GM12878 (cell line): ENCODE measurements around the gene ADCY2. TPM values are rescaled to one million over a fixed set of nuclear protein-coding genes. Genes with fewer than 3 reads are reported as not detected.

Source experiments
- ATAC-seq: fragments of 200-7000 bp; cut with Tn5 transposase; 3 replicates; pipeline ENCODE4 v1.9.1; 2020; ENCODE audit warnings: mild to moderate bottlenecking, moderate library complexity
- BruUV-seq: library from RNA; stranded (reverse); fragments of 400-500 nt; replicated peaks from 2 replicates; lab custom pipeline; 2021; lab: Mats Ljungman, UMichigan
- CTCF ChIA-PET: fragments of 300-600 bp; sonication (Branson Sonifier 250); formaldehyde crosslinking; extraction: SDS; loops from one replicate; lab custom pipeline; 2021; ENCODE audit warnings: inconsistent platforms; lab: Yijun Ruan, JAX
- POLR2A ChIA-PET: fragments of 350-600 bp; formaldehyde crosslinking; extraction: SDS; loops from one replicate; lab custom pipeline; 2021; ENCODE audit warnings: inconsistent platforms; lab: Charles Lee
- RAD21 ChIA-PET: fragments of 300-600 bp; sonication (Branson Sonifier 250); formaldehyde crosslinking; loops from one replicate; lab custom pipeline; 2023; ENCODE audit warnings: antibody characterized with exemption; ENCODE audit not compliant: unreplicated experiment; lab: Charles Lee
- SMC1A ChIA-PET: fragments of 300-600 bp; sonication (Branson Sonifier 250); formaldehyde crosslinking; loops from one replicate; lab custom pipeline; 2023; ENCODE audit not compliant: unreplicated experiment, uncharacterized antibody; lab: Charles Lee
- DNase-seq: peaks from one replicate; pipeline ENCODE4 v3.0.0-alpha.2; 2011; ENCODE audit warnings: low read depth, low spot score
- FAIRE-seq: peaks from 3 replicates; lab custom pipeline; 2011; peaks lifted over from hg19 to GRCh38; lab: Jason Lieb, UNC
- H2AFZ ChIP-seq: 2 replicates; pipeline ENCODE4 v1.6.0; 2011; ENCODE audit warnings: low read depth, low read length, control low read depth; ENCODE audit not compliant: control insufficient read depth
- H3K27ac ChIP-seq: 2 replicates; pipeline ENCODE4 v1.5.1; 2011; ENCODE audit warnings: control low read depth; ENCODE audit not compliant: control insufficient read depth, insufficient read depth
- H3K27me3 ChIP-seq, 2 experiments: replicated peaks in 1 of 2; 2 replicates each; pipeline versions ENCODE4 v1.6.0 to v1.6.1; 2011; ENCODE audit warnings: low read length in 1 of 2; ENCODE audit not compliant: control insufficient read depth in 2 of 2, insufficient read depth in 2 of 2
- H3K36me3 ChIP-seq, 2 experiments: 2 replicates each; pipeline ENCODE4 v1.5.1; 2011; ENCODE audit warnings: low read length in 1 of 2; ENCODE audit not compliant: control insufficient read depth in 2 of 2, insufficient read depth in 2 of 2
- H3K4me1 ChIP-seq: 2 replicates; pipeline ENCODE4 v1.6.1; 2011; ENCODE audit warnings: mild to moderate bottlenecking, low read length, moderate library complexity, mixed read lengths; ENCODE audit not compliant: control insufficient read depth, insufficient read depth
- H3K4me2 ChIP-seq: 2 replicates; pipeline ENCODE4 v1.6.0; 2011; ENCODE audit warnings: control low read depth; ENCODE audit not compliant: control insufficient read depth, insufficient read depth
- H3K4me3 ChIP-seq: fragments of 200-600 bp; sonication (generic); 2 replicates; pipeline ENCODE4 v1.5.1; 2016
- H3K79me2 ChIP-seq: 2 replicates; pipeline ENCODE4 v1.6.0; 2011; ENCODE audit warnings: low read length; ENCODE audit not compliant: control insufficient read depth, insufficient read depth
- H3K9ac ChIP-seq: 2 replicates; pipeline ENCODE4 v1.8.0; 2011; ENCODE audit warnings: low read length, control low read depth, mixed read lengths; ENCODE audit not compliant: control insufficient read depth, insufficient read depth
- H3K9me3 ChIP-seq: replicated peaks from 3 replicates; pipeline ENCODE4 v1.5.1; 2011; ENCODE audit warnings: mild to moderate bottlenecking, low read length; ENCODE audit not compliant: control insufficient read depth, insufficient read depth
- H4K20me1 ChIP-seq: 2 replicates; pipeline ENCODE4 v1.6.0; 2011; ENCODE audit not compliant: control insufficient read depth, insufficient read depth
- CTCF ChIP-seq, 3 experiments: IDR thresholded peaks in 2 of 3; conservative IDR thresholded peaks in 1 of 3; 2 replicates each; pipeline ENCODE4 v1.5.1; 2011; ENCODE audit warnings: low read depth in 3 of 3, low read length in 3 of 3, mild to moderate bottlenecking in 3 of 3, control low read depth in 2 of 3, moderate library complexity in 2 of 3, inconsistent platforms in 1 of 3, mixed read lengths in 1 of 3; ENCODE audit not compliant: control insufficient read depth in 2 of 3, insufficient read depth in 1 of 3; ENCODE audit errors: extremely low read depth in 1 of 3
- EGR1 ChIP-seq, 2 experiments: IDR thresholded peaks; 1 replicate in 1 of 2; 2 replicates in 1 of 2; pipeline ENCODE4 v1.6.1; 2011 to 2012; ENCODE audit warnings: low read depth in 2 of 2, low read length in 2 of 2, borderline replicate concordance in 1 of 2, mild to moderate bottlenecking in 1 of 2, moderate library complexity in 1 of 2
- MEF2A ChIP-seq: IDR thresholded peaks from 2 replicates; pipeline ENCODE4 v1.6.1; 2011; ENCODE audit warnings: low read depth, mild to moderate bottlenecking, low read length, moderate library complexity; ENCODE audit not compliant: insufficient read depth
- MLLT1 ChIP-seq: fragments of 450-650 bp; IDR thresholded peaks from 2 replicates; pipeline ENCODE4 v1.6.1; 2016; ENCODE audit warnings: mild to moderate bottlenecking
- RAD21 ChIP-seq: IDR thresholded peaks from 2 replicates; pipeline ENCODE4 v1.6.1; 2011; ENCODE audit warnings: mild to moderate bottlenecking, low read depth, low read length, moderate library complexity; ENCODE audit not compliant: insufficient read depth
- SMC3 ChIP-seq: IDR thresholded peaks from 2 replicates; pipeline ENCODE4 v1.6.1; 2011; ENCODE audit warnings: low read length, improper control_type of control experiment, borderline replicate concordance
- ZNF274 ChIP-seq: IDR thresholded peaks from one replicate; pipeline ENCODE4 v1.8.0; 2011; ENCODE audit not compliant: insufficient read length, insufficient read depth
- ZNF687 ChIP-seq: fragments of 450-650 bp; IDR thresholded peaks from 2 replicates; pipeline ENCODE4 v1.6.1; 2017; ENCODE audit warnings: mild to moderate bottlenecking, moderate library complexity
- WGBS: methylation state at CpG from one replicate; pipeline ENCODE4 v1.1.6; 2016; ENCODE audit warnings: low lambda C conversion rate; ENCODE audit not compliant: insufficient replicate concordance, insufficient coverage; ENCODE audit errors: missing lambda C conversion rate; 5-methylcytosine and 5-hydroxymethylcytosine counted together
- in situ Hi-C: fragments of 300-500 bp; cut with MboI; formaldehyde crosslinking; loops from 9 replicates; pipeline ENCODE4 v1.14.3; 2018; ENCODE audit warnings: mixed read lengths
- intact Hi-C: fragments of 100-400 bp; cut with micrococcal nuclease; formaldehyde crosslinking; loops from one replicate; pipeline ENCODE4 v1.14.2; 2022; ENCODE audit not compliant: unreplicated experiment
- polyA plus RNA-seq, 11 experiments: library from polyadenylated mRNA; depleted of rRNA in 4 of 11; unstranded in 6 of 11; stranded (reverse) in 5 of 11; fragments of >200 nt; fragmentation: Nextera tagmentation in 4 of 11; fragmentation: Illumina TruSeq in 1 of 11; extraction: Ambion mirVana in 4 of 11; extraction: Trizol in 1 of 11; gene quantifications; 1 replicate in 1 of 11; 2 replicates in 10 of 11; pipeline versions ENCODE4 v1.2.1 to v1.2.3, GENCODE V29; 2011 to 2016; ENCODE audit warnings: inconsistent platforms in 2 of 11, missing spikeins in 2 of 11, low read depth in 1 of 11
- total RNA-seq, 4 experiments: library from RNA; depleted of rRNA in 3 of 4; stranded (reverse); fragments of >200 nt in 3 of 4; fragmentation: Illumina TruSeq in 1 of 4; extraction: Trizol in 1 of 4; gene quantifications; 2 replicates each; pipeline versions ENCODE4 v1.2.1 to v1.2.3, GENCODE V29; 2013 to 2021

Gene ADCY2
- total and polyA plus RNA-seq, 10 of the 15 experiments (the other 5 are each of a cell fraction or from before 2014, with no cell fraction given): 0.07 to 0.26 TPM; not detected in 8

- H4K20me1 ChIP-seq: no peaks in the 10 kb centered on the region
- no peak overlapping the region for H3K4me2 ChIP-seq
- ChIA-PET POLR2A (no interaction called here), RAD21 (no interaction called here), SMC1A (interaction anchor here (0.8 to 1.4 kb wide), 2 partner anchors 9 to 332 kb away, joined by 3 to 4 read pairs; no protein-coding TSS in a partner anchor), CTCF (interaction anchor here (0.6 to 2.2 kb wide), 4 partner anchors 332 to 1737 kb away, joined by 3 to 7 read pairs (median 3); no protein-coding TSS in a partner anchor)
- TF ChIP-seq MLLT1: no peak
- no peak for TF ChIP-seq ZNF687
- peak; percentile 27; the same call in 1 of the 2 replicates for TF ChIP-seq SMC3
- no peak for TF ChIP-seq EGR1 (IDR thresholded peaks at IDR 0.05; ENCODE audit: borderline replicate concordance in 1 of 2, low read depth in 2 of 2, low read length in 2 of 2)
- TF ChIP-seq MEF2A: no peak
- TF ChIP-seq CTCF (IDR thresholded peaks at IDR 0.05 in 2 of 3, conservative IDR thresholded peaks at IDR 0.05 in 1 of 3; ENCODE audit: control insufficient read depth in 2 of 3, extremely low read depth in 1 of 3, insufficient read depth in 1 of 3, low read depth in 3 of 3, low read length in 3 of 3): peak in 2 of 3 experiments; percentile 38 to 41; a peak in 3 of 6 replicates
- no peak for TF ChIP-seq ZNF274
- TF ChIP-seq RAD21: 0 out of 2 replicates have a peak, but pooled peaks have one; percentile 21
- H2AFZ ChIP-seq: no peak overlapping the region
- no TSS peak for BruUV-seq
- no peak overlapping the region for H3K27ac ChIP-seq
- in situ Hi-C loops: no loop called here
- no peaks in the 10 kb centered on the region for H3K27me3 ChIP-seq
- H3K9ac ChIP-seq: no peak overlapping the region
- no peaks in the 10 kb centered on the region for H3K36me3 ChIP-seq
- no peak overlapping the region for H3K4me3 ChIP-seq
- H3K79me2 ChIP-seq: no peaks in the 10 kb centered on the region
- H3K4me1 ChIP-seq: no peaks in the 10 kb centered on the region
- ATAC-seq (peak; percentile 38; the same call in 1 of the 3 replicates), FAIRE-seq (no peak), DNase-seq (no peak)
- intact Hi-C loops: loop anchor here (10.0 kb wide), 2 partner anchors 162 to 338 kb away; no protein-coding TSS in a partner anchor
- 42% methylated on average over 6 of the region's 6 CpGs for WGBS
- no peaks in the 10 kb centered on the region for H3K9me3 ChIP-seq
These were observed 197.0 kb downstream of the ADCY2 start for GRCh38 chr5:7592910-7593309.
